MCF 10A (cell line): ENCODE results near the gene SERAC1. TPM values are rescaled to one million over a fixed set of nuclear protein-coding genes. Genes with fewer than 3 reads are reported as not detected.
"Not testable (repeated sequence)": the region's sequence is repeated elsewhere in the genome, so short reads cannot be mapped to it uniquely, and the experiment has no call there.

Experiments
- Bru-seq: library from RNA; stranded (reverse); fragments of 400-500 nt; gene quantifications from one replicate; lab custom pipeline; 2021; lab: Mats Ljungman, UMichigan
- BruChase-seq, 2 experiments: library from RNA; stranded (reverse); fragments of 400-500 nt; gene quantifications; one replicate each; lab custom pipeline; 2021; lab: Mats Ljungman, UMichigan
- BruUV-seq: library from RNA; stranded (reverse); fragments of 400-500 nt; replicated peaks from 2 replicates; lab custom pipeline; 2021; lab: Mats Ljungman, UMichigan
- CTCF ChIA-PET: fragments of 300-600 bp; sonication (Branson Sonifier 250); formaldehyde crosslinking; extraction: SDS; loops from one replicate; lab custom pipeline; 2021; ENCODE audit warnings: antibody characterized with exemption, inconsistent platforms; lab: Yijun Ruan, JAX
- POLR2A ChIA-PET: fragments of 300-600, 350-650 bp; sonication (Branson Sonifier 250); formaldehyde crosslinking; extraction: SDS; loops from one replicate; lab custom pipeline; 2020; ENCODE audit warnings: antibody characterized with exemption, inconsistent platforms; lab: Yijun Ruan, JAX
- DNase-seq: peaks from one replicate; pipeline ENCODE4 v3.0.0-alpha.2; 2018; ENCODE audit not compliant: unreplicated experiment
- H3K27ac Mint-ChIP-seq: one replicate; pipeline ENCODE4 v1.8.0; 2022; ENCODE audit warnings: mild to moderate bottlenecking, low read depth, mixed read lengths; ENCODE audit not compliant: unreplicated experiment
- H3K27me3 Mint-ChIP-seq: one replicate; pipeline ENCODE4 v1.8.0; 2022; ENCODE audit warnings: mixed read lengths; ENCODE audit not compliant: insufficient read depth, unreplicated experiment
- H3K36me3 Mint-ChIP-seq: one replicate; pipeline ENCODE4 v1.8.0; 2022; ENCODE audit warnings: mild to moderate bottlenecking, moderate library complexity, mixed read lengths; ENCODE audit not compliant: insufficient read depth, unreplicated experiment
- H3K4me1 Mint-ChIP-seq: one replicate; pipeline ENCODE4 v1.8.0; 2022; ENCODE audit warnings: mixed read lengths; ENCODE audit not compliant: insufficient read depth, unreplicated experiment
- H3K4me3 Mint-ChIP-seq: one replicate; pipeline ENCODE4 v1.8.0; 2022; ENCODE audit warnings: mild to moderate bottlenecking, moderate library complexity, mixed read lengths; ENCODE audit not compliant: unreplicated experiment
- H3K9me3 Mint-ChIP-seq: one replicate; pipeline ENCODE4 v1.8.0; 2022; ENCODE audit warnings: mixed read lengths; ENCODE audit not compliant: unreplicated experiment
- CTCF ChIP-seq: fragments of 200-600 bp; IDR thresholded peaks from one replicate; pipeline ENCODE4 v1.8.0; 2022; ENCODE audit warnings: antibody characterized with exemption, mild to moderate bottlenecking; ENCODE audit not compliant: unreplicated experiment
- intact Hi-C: fragments of 100-400 bp; cut with micrococcal nuclease; formaldehyde crosslinking; loops from 2 replicates; pipeline ENCODE4 v1.14.1; 2022
- long read RNA-seq: library from polyadenylated mRNA; stranded (forward); transcript quantifications from one replicate; pipeline ENCODE4 v2.0.0, GENCODE V29; 2022
- total RNA-seq: library from RNA; stranded (reverse); gene quantifications from 2 replicates; pipeline ENCODE4 v1.2.3, GENCODE V29; 2022

SERAC1 gene
- total RNA-seq: 5.3 and 7.4 TPM in 2 replicates
- Bru-seq, nascent RNA: percentile 51 among the genes with signal in this experiment
- BruChase-seq, experiment 1, labeled RNA remaining after a 6-hour chase: percentile 52 among the genes with signal in this experiment
- BruChase-seq, experiment 2, labeled RNA remaining after a 2-hour chase: percentile 56 among the genes with signal in this experiment
- long read RNA-seq, full-length matches to known transcripts: 9 of 12 reads
- long read RNA-seq, partial matches to known transcripts: 1 of 12 reads
- long read RNA-seq, other reads (novel, unspliced or antisense): 2 of 12 reads

- no peaks in the 10 kb centered on the region for H3K9me3 Mint-ChIP-seq
- peaks cover 39% of the 10 kb centered on the region for H3K4me1 Mint-ChIP-seq
- TF ChIP-seq CTCF: no peak
- ChIA-PET POLR2A (interaction anchor here (1.1 to 2.3 kb wide), 7 partner anchors 11 to 539 kb away, joined by 3 to 18 read pairs (median 5); no protein-coding TSS in a partner anchor), CTCF (interaction anchor here (1.0 kb wide), 1 partner anchor 12 kb away, joined by 3 read pairs; no protein-coding TSS in a partner anchor)
- BruUV-seq: no TSS peak
- DNase-seq: no peak
- peak within 1 kb of the TSS; percentile 92 for H3K4me3 Mint-ChIP-seq
- H3K36me3 Mint-ChIP-seq: peaks cover 19% of the 10 kb centered on the region
- H3K27ac Mint-ChIP-seq: peak within 1 kb of the TSS; percentile 91
- no peaks in the 10 kb centered on the region for H3K27me3 Mint-ChIP-seq
- intact Hi-C loops: no loop called here
Observed at GRCh38 chr6:158168040-158168289, at the start of gene SERAC1. Gene SERAC1 (minus strand): TSS chr6:158168262. CDS start chr6:158158363, 9,899 bp downstream.

- intact Hi-C loops: loop anchor here (1.0 to 5.0 kb wide), 3 partner anchors 391 to 758 kb away; no protein-coding TSS in a partner anchor
- Mint-ChIP-seq H3K27me3 (no peaks in the 10 kb centered on the region), H3K27ac (no peak overlapping the region), H3K4me1 (peaks cover 10% of the 10 kb centered on the region), H3K36me3 (peaks cover 3% of the 10 kb centered on the region), H3K9me3 (no peaks in the 10 kb centered on the region), H3K4me3 (no peak overlapping the region)
- DNase-seq: peak; percentile 80
- BruUV-seq: no TSS peak
- TF ChIP-seq CTCF: peak; percentile 75
- ChIA-PET CTCF (interaction anchor here (0.5 to 4.9 kb wide), 42 partner anchors 9 to 757 kb away, joined by 3 to 62 read pairs (median 3); no protein-coding TSS in a partner anchor), POLR2A (interaction anchor here (0.6 to 1.2 kb wide), 6 partner anchors 13 to 477 kb away, joined by 3 to 14 read pairs (median 4); partner anchors contain the start of gene DYNLT1)
Observed at GRCh38 chr6:158213925-158214674, 46.0 kb upstream of the SERAC1 start.

GRCh38 chr6:158211273-158212055, 43.4 kb upstream of the SERAC1 start:
- peak overlapping the region; percentile 67 for H3K27ac Mint-ChIP-seq
- H3K4me1 Mint-ChIP-seq: peaks cover 12% of the 10 kb centered on the region
- no peak for DNase-seq
- H3K9me3 Mint-ChIP-seq: no peaks in the 10 kb centered on the region
- no peaks in the 10 kb centered on the region for H3K36me3 Mint-ChIP-seq
- CTCF ChIA-PET: interaction anchor here (0.7 to 4.9 kb wide), 6 partner anchors 10 to 480 kb away, joined by 3 to 62 read pairs (median 6); no protein-coding TSS in a partner anchor
- no peak for TF ChIP-seq CTCF
- intact Hi-C loops: loop anchor here (5.0 kb wide), 1 partner anchor 761 kb away; no protein-coding TSS in a partner anchor
- no TSS peak for BruUV-seq
- H3K4me3 Mint-ChIP-seq: no peak overlapping the region
- POLR2A ChIA-PET: no interaction called here
- no peaks in the 10 kb centered on the region for H3K27me3 Mint-ChIP-seq

- H3K27ac Mint-ChIP-seq, H3K9me3 Mint-ChIP-seq, H3K36me3 Mint-ChIP-seq, BruUV-seq, H3K4me3 Mint-ChIP-seq, DNase-seq, H3K27me3 Mint-ChIP-seq: not testable (repeated sequence)
- peaks cover 12% of the 10 kb centered on the region for H3K4me1 Mint-ChIP-seq
- ChIA-PET POLR2A (interaction anchor here (1.2 kb wide), 1 partner anchor 10 kb away, joined by 3 read pairs; no protein-coding TSS in a partner anchor), CTCF (interaction anchor here (0.6 to 0.7 kb wide), 3 partner anchors 141 to 457 kb away, joined by 3 to 4 read pairs (median 3); no protein-coding TSS in a partner anchor)
- intact Hi-C loops: loop anchor here (5.0 kb wide), 1 partner anchor 763 kb away; no protein-coding TSS in a partner anchor
Observed at GRCh38 chr6:158209582-158210333, 41.7 kb upstream of the SERAC1 start.

- peaks cover 12% of the 10 kb centered on the region for H3K4me1 Mint-ChIP-seq
- H3K36me3 Mint-ChIP-seq, BruUV-seq, intact Hi-C loops, DNase-seq, H3K27ac Mint-ChIP-seq, H3K27me3 Mint-ChIP-seq, POLR2A ChIA-PET, H3K9me3 Mint-ChIP-seq, H3K4me3 Mint-ChIP-seq: not testable (repeated sequence)
- CTCF ChIA-PET: interaction anchor here (0.6 to 1.5 kb wide), 6 partner anchors 12 to 928 kb away, joined by 3 to 6 read pairs (median 4); no protein-coding TSS in a partner anchor
Observed at GRCh38 chr6:158208226-158209030, 40.4 kb upstream of the SERAC1 start.
